Psoas muscle (tissue), 8 donors: ENCODE data around the gene ZNF430. TPM values are rescaled to one million over a fixed set of nuclear protein-coding genes. Genes with fewer than 3 reads are reported as not detected.
A peak's percentile ranks its signal among the peaks of the same experiment; 100 is the strongest.

Experiments used
- ATAC-seq, 4 donors: fragments of 200-7000 bp; cut with Tn5 transposase; one replicate each; pipeline ENCODE4 v1.9.1; 2020; ENCODE audit warnings: moderate library complexity in 3 of 4, mild to moderate bottlenecking in 2 of 4
- DNase-seq, 2 donors: peaks; one replicate each; pipeline ENCODE4 v3.0.0-alpha.2; 2020
- H3K27ac ChIP-seq: fragments of 200-600 bp; one replicate; pipeline ENCODE4 v1.8.0; 2022
- H3K27me3 ChIP-seq, 3 donors: fragments of 200-600 bp in 1 of 3; one replicate each; pipeline versions ENCODE4 v1.6.1 to v1.8.0; 2013 to 2022; ENCODE audit warnings: low read length in 2 of 3, mild to moderate bottlenecking in 2 of 3, moderate library complexity in 1 of 3; ENCODE audit not compliant: insufficient read depth in 3 of 3
- H3K36me3 ChIP-seq, 2 donors: fragments of 200-600 bp in 1 of 2; one replicate each; pipeline versions ENCODE4 v1.6.1 to v1.8.0; 2013 to 2022; ENCODE audit warnings: low read depth in 1 of 2, mild to moderate bottlenecking in 1 of 2, moderate library complexity in 1 of 2; ENCODE audit not compliant: insufficient read depth in 1 of 2
- H3K4me1 ChIP-seq: fragments of 200-600 bp; one replicate; pipeline ENCODE4 v1.8.0; 2022
- H3K4me3 ChIP-seq: fragments of 200-600 bp; one replicate; pipeline ENCODE4 v1.8.0; 2022; ENCODE audit warnings: mild to moderate bottlenecking
- H3K9me3 ChIP-seq: fragments of 200-600 bp; one replicate; pipeline ENCODE4 v1.8.0; 2022
- WGBS, 3 donors: extraction: QIAGEN DNeasy Blood & Tissue Kit; methylation state at CpG; one replicate each; pipeline versions ENCODE4 v1.1.6 to v1.1.7; 2013; 5-methylcytosine and 5-hydroxymethylcytosine counted together
- intact Hi-C, 2 donors: fragments of 100-400 bp; cut with DNase I; formaldehyde crosslinking; loops; one replicate each; pipeline versions ENCODE4 v1.11.0 to v1.14.2; 2022
- polyA plus RNA-seq, 3 donors: library from polyadenylated mRNA; stranded (reverse); fragments of 200-250 nt; gene quantifications; one replicate each; pipeline ENCODE4 v1.2.3, GENCODE V29; 2013
- total RNA-seq, 4 donors: library from RNA; stranded (reverse); fragmentation: NEBNext Ultra II Directional in 2 of 4; extraction: Animal tissue kit (Norgen Biotek cat#: 25700) in 2 of 4; gene quantifications; one replicate each; pipeline versions ENCODE4 v1.2.1 to v1.2.4, GENCODE V29; 2021 to 2023
- TF ChIP-seq, protein P1 (sequence below): fragments of 200-600 bp; IDR thresholded peaks from one replicate; pipeline ENCODE4 v1.8.0; 2022; ENCODE audit warnings: antibody characterized with exemption
- donor health status: healthy with polysubstance abuse.
- donor health status: DM: no; HTN: no; CAD: no; lungs with moderate emphysema.
- donor health status: Bipolar disorder and iron deficiency.
- donor health status: healthy.
- donor health status: DM: yes; HTN: yes; CAD: no.
- donor health status: DM: no; HTN: no; CAD: no.
- donor health status: DM: no; HTN: no; CAD: no.
- donor health status: DM: yes; HTN: yes; CAD: no.

The ZNF430 gene
- total and polyA plus RNA-seq, 7 donors = 0.98 to 3.9 (median 2.5) TPM

DNA sequence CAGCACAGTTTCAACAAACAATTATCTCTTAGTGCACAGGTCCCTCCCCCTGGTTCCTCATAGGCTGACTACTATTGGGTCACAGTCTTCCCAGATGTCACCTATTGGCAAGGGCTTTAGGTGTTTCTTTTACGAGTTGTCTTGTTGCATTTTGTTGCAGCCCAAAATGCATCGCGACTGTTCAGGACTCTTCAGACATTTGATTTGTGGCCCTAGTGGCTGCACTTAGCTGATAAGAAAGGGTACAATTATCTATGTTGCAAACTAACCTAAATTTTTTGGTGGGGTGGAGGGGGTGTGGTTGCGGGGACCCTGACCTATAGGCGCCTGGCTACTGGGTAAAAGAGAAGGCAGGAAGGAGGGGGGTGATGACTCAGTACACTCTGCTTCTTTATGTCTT, 32.4 kb downstream of the ZNF430 start:
- ATAC-seq (no peak), DNase-seq (no peak)
- no peak overlapping the region for H3K27ac ChIP-seq
- H3K9me3 ChIP-seq = peaks cover 14% of the 10 kb centered on the region
- H3K36me3 ChIP-seq = peaks cover 2 to 15% of the 10 kb centered on the region in 2 donors
- H3K27me3 ChIP-seq = no peaks in the 10 kb centered on the region
- 98 to 99% (median 99%) methylated on average over 5 of the region's 5 CpGs for WGBS, 3 donors
- TF ChIP-seq, protein P1, sequence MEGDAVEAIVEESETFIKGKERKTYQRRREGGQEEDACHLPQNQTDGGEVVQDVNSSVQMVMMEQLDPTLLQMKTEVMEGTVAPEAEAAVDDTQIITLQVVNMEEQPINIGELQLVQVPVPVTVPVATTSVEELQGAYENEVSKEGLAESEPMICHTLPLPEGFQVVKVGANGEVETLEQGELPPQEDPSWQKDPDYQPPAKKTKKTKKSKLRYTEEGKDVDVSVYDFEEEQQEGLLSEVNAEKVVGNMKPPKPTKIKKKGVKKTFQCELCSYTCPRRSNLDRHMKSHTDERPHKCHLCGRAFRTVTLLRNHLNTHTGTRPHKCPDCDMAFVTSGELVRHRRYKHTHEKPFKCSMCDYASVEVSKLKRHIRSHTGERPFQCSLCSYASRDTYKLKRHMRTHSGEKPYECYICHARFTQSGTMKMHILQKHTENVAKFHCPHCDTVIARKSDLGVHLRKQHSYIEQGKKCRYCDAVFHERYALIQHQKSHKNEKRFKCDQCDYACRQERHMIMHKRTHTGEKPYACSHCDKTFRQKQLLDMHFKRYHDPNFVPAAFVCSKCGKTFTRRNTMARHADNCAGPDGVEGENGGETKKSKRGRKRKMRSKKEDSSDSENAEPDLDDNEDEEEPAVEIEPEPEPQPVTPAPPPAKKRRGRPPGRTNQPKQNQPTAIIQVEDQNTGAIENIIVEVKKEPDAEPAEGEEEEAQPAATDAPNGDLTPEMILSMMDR = no peak
- no peaks in the 10 kb centered on the region for H3K4me1 ChIP-seq
- intact Hi-C loops = no loop called here
- no peak overlapping the region for H3K4me3 ChIP-seq

DNA sequence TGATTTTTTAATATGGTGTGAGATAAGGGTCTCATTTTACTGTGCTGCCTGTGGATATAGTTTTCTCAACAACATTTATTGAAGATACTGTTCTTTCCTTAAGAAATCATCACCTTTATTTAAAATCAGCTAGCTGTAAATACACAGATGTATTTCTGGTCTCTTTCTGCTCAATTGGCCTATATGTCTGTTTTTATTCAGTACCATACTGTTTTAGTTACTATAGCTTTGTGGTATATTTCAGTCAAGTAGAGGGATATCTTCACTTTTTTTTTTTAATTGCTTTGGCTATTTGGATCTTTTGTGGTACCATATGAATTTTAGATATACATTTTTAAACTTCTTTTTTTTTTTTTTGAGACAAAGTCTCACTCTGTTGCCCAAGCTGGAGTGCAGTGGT, 44.9 kb downstream of the ZNF430 start:
- DNase-seq (no peak), ATAC-seq (no peak)
- intact Hi-C loops = no loop called here
- Histone ChIP-seq H3K27me3 (no peaks in the 10 kb centered on the region), H3K36me3 (peaks cover 3 to 8% of the 10 kb centered on the region in 2 donors), H3K4me3 (no peak overlapping the region), H3K27ac (no peak overlapping the region), H3K9me3 (peaks cover 13% of the 10 kb centered on the region), H3K4me1 (no peaks in the 10 kb centered on the region)
- TF ChIP-seq, protein P1 = no peak

DNA sequence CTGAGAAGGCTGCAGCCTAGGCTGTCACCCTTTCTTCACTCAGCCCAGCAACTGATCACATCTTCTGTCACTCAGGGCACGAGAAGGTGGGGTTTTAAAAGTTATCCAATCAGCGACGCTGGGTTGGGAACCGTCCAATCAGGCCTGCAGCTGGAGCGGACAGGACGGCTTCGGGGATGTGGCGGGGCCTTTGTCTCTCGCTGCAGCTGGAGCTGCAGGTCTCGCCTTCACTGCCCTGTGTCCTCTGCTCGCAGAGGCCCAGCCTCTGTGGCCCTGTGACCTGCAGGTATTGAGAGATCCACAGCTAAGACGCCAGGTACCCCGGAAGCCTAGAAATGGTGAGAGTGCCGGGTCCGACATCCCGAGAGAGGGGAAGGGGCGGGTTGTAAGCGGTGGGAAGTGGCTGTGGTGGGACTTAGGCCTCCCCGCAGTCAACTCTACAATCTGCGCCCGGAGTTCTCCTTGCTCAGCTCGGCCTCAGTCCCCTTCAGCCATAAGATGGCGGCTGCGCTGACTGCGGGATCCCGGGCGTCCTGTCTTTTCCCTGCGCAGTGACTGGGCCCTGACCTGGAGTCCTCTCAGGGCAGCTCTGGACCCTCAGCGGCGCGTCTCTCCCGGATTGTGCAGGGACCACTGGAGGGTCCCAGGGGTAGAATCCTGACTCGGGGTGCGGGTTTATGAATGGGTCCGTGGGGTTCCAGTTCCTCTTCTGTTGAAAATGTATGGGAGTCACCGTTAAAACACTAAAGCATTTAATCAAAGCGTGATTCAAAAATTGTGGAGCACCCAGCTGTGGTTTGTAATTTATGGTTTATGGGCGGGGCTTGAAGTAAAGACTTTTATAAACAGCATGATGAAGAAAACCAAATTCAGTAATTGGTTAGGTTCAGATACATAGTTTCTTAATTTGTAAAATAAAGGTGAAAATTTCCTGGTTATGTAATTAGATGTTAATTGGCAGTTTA, 61.8 kb downstream of the ZNF430 start, which contains the start of gene ZNF714:
Gene ZNF714 (plus strand): TSS at position 193 of the 965 bp plus-strand sequence. CDS start 16,066 bp downstream, outside the sequence.
- Histone ChIP-seq H3K27me3 (no peaks in the 10 kb centered on the region), H3K36me3 (peaks cover 0 to 5% of the 10 kb centered on the region in 2 donors), H3K4me3 (peak within 1 kb of the TSS; percentile 91), H3K4me1 (peaks cover 3% of the 10 kb centered on the region), H3K9me3 (no peaks in the 10 kb centered on the region), H3K27ac (peak within 1 kb of the TSS; percentile 34)
- TF ChIP-seq, protein P1 = no peak
- 34 to 72% (median 36%) methylated on average over 36 to 38 of the region's 38 CpGs for WGBS, 3 donors
- intact Hi-C loops = no loop called here
- ATAC-seq (peak; percentile 99 to 100 (median 100)), DNase-seq (peak; percentile 87 to 92)

DNA sequence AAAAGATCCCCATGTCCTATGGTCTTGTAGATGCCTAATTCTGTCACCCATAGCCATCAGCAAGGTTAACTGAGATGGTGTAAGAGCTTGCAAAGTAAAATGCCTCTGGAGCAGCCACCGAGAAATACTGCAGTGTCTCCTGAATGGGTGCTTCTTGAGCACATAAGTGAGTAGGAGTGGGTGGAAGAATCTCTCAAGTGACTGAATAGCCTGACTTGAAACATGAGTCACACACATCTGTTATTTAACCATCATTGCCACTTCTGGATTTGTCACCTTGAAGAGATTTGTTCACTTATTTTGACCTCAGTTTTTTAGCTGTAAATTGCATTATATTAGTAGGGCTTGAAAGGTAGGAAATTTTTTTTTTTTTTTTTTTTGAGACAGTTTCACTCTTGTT, 63.9 kb downstream of the ZNF430 start:
- WGBS, 3 donors = 63 to 84% (median 71%) methylated on average over 1 of the region's 1 CpG
- TF ChIP-seq, protein P1 = no peak

More for the DNA sequence above, 63.9 kb downstream of the ZNF430 start:
- DNase-seq = no peak
- Histone ChIP-seq H3K36me3 (peaks cover 0 to 5% of the 10 kb centered on the region in 2 donors), H3K27me3 (no peaks in the 10 kb centered on the region), H3K9me3 (no peaks in the 10 kb centered on the region), H3K4me1 (peaks cover 3% of the 10 kb centered on the region), H3K4me3 (no peak overlapping the region), H3K27ac (no peak overlapping the region)
- no peak for ATAC-seq
- intact Hi-C loops = no loop called here
